H1 (cell line): ENCODE measurements around the gene PAK6. TPM values are rescaled to one million over a fixed set of nuclear protein-coding genes. Genes with fewer than 3 reads are reported as not detected.

Experiments used
- ATF2 ChIP-seq: IDR thresholded peaks from 2 replicates; pipeline ENCODE4 v1.6.1; 2012; ENCODE audit warnings: low read length, inconsistent platforms
- HDAC2 ChIP-seq, 2 experiments: fragments of 300-600 bp in 1 of 2; sonication (generic) in 1 of 2; IDR thresholded peaks; 2 replicates each; pipeline ENCODE4 v1.6.1; 2011 to 2012; ENCODE audit warnings: low read depth in 2 of 2, low read length in 2 of 2, mild to moderate bottlenecking in 2 of 2, moderate library complexity in 2 of 2, borderline replicate concordance in 1 of 2, inconsistent platforms in 1 of 2
- MAX ChIP-seq: IDR thresholded peaks from 2 replicates; pipeline ENCODE4 v1.6.1; 2012; ENCODE audit warnings: inconsistent platforms
- RAD21 ChIP-seq, 2 experiments: IDR thresholded peaks in 1 of 2; conservative IDR thresholded peaks in 1 of 2; 2 replicates each; pipeline ENCODE4 v1.6.1; 2011; ENCODE audit warnings: low read depth in 2 of 2, low read length in 2 of 2, improper control_type of control experiment in 1 of 2, inconsistent platforms in 1 of 2, mild to moderate bottlenecking in 1 of 2, moderate library complexity in 1 of 2
- polyA plus RNA-seq, 7 experiments: library from polyadenylated mRNA; depleted of rRNA in 3 of 7; stranded (reverse) in 5 of 7; unstranded in 2 of 7; fragments of >200 nt in 5 of 7; fragments of 200-250 nt in 2 of 7; gene quantifications; 1 replicate in 5 of 7; 2 replicates in 1 of 7; 4 replicates in 1 of 7; pipeline versions ENCODE4 v1.2.1 to v1.2.3, GENCODE V29; 2011 to 2013; ENCODE audit warnings: missing spikeins in 2 of 7, mixed read lengths in 2 of 7
- total RNA-seq: library from RNA; stranded (reverse); fragmentation: NEBNext Ultra II Directional; extraction: Animal tissue kit (Norgen Biotek cat#: 25700); gene quantifications from 2 replicates; pipeline ENCODE4 v1.2.1, GENCODE V29; 2021

PAK6 gene
- total and polyA plus RNA-seq, 2 of the 8 experiments (the other 6 are each of a cell fraction or from before 2014, with no cell fraction given), result 6.9 to 9.4 TPM

- TF ChIP-seq RAD21 (IDR thresholded peaks at IDR 0.05 in 1 of 2, conservative IDR thresholded peaks at IDR 0.05 in 1 of 2; ENCODE audit: low read depth in 2 of 2, low read length in 2 of 2) (no peak), MAX (no peak), HDAC2 (IDR thresholded peaks at IDR 0.05; ENCODE audit: borderline replicate concordance in 1 of 2, low read depth in 2 of 2, low read length in 2 of 2) (no peak), ATF2 (no peak)
- TF ChIP-seq, all 59 proteins: peak for 0
These were observed 31.6 kb downstream of the PAK6 start (continued) for GRCh38 chr15:40270246-40270995.
